Measurements from ENCODE around the gene NPAS2.

Gene NPAS2

GRCh38 chr2:100956081-100956480 lies 136.1 kb downstream of the NPAS2 start:
- DNase-seq (ENCODE audit: low read depth): no peak
- TF ChIP-seq CTCF (conservative IDR thresholded peaks at IDR 0.05; ENCODE audit: low read length): no peak
- H3K4me3 ChIP-seq (ENCODE audit: low read length): no peak overlapping the region

- TF ChIP-seq CTCF (conservative IDR thresholded peaks at IDR 0.05; ENCODE audit: low read length): peak; percentile 28
- DNase-seq (ENCODE audit: low read depth): peak; percentile 100
- H3K4me3 ChIP-seq (ENCODE audit: low read length): no peak overlapping the region
These were observed 138.2 kb downstream of the NPAS2 start for GRCh38 chr2:100957996-100958653.

GRCh38 chr2:100959225-100959880 lies 139.4 kb downstream of the NPAS2 start:
- H3K4me3 ChIP-seq (ENCODE audit: low read length): no peak overlapping the region
- DNase-seq (ENCODE audit: low read depth): peak; percentile 87
- TF ChIP-seq CTCF (conservative IDR thresholded peaks at IDR 0.05; ENCODE audit: low read length): no peak

- no peak overlapping the region for H3K4me3 ChIP-seq (ENCODE audit: low read length)
- peak; percentile 57 for DNase-seq (ENCODE audit: low read depth)
- TF ChIP-seq CTCF (conservative IDR thresholded peaks at IDR 0.05; ENCODE audit: low read length): no peak
These were observed 140.7 kb downstream of the NPAS2 start for GRCh38 chr2:100960688-100961087.

GRCh38 chr2:100962366-100963025 lies 142.6 kb downstream of the NPAS2 start:
- no peak overlapping the region for H3K4me3 ChIP-seq (ENCODE audit: low read length)
- no peak for DNase-seq (ENCODE audit: low read depth)
- no peak for TF ChIP-seq CTCF (conservative IDR thresholded peaks at IDR 0.05; ENCODE audit: low read length)

GRCh38 chr2:100963026-100963375 lies 143.1 kb downstream of the NPAS2 start:
- no peak overlapping the region for H3K4me3 ChIP-seq (ENCODE audit: low read length)
- TF ChIP-seq CTCF (conservative IDR thresholded peaks at IDR 0.05; ENCODE audit: low read length): no peak
- DNase-seq (ENCODE audit: low read depth): no peak

GRCh38 chr2:100964222-100964621 lies 144.3 kb downstream of the NPAS2 start:
- H3K4me3 ChIP-seq (ENCODE audit: low read length): no peak overlapping the region
- no peak for TF ChIP-seq CTCF (conservative IDR thresholded peaks at IDR 0.05; ENCODE audit: low read length)

More at GRCh38 chr2:100964222-100964621, 144.3 kb downstream of the NPAS2 start:
- DNase-seq (ENCODE audit: low read depth): no peak

Measured in AG10803 (cell line).